Gastrocnemius medialis (tissue), 4 donors: ENCODE measurements around the gene INAFM2.

Source experiments
- CTCF ChIP-seq, 5 experiments: fragments of 450-650 bp in 3 of 5; fragments of 200-600 bp in 2 of 5; sonication (generic) in 2 of 5; IDR thresholded peaks in 4 of 5; conservative IDR thresholded peaks in 1 of 5; 1 replicate in 4 of 5; 2 replicates in 1 of 5; pipeline ENCODE4 v1.5.1; 2016 to 2019; ENCODE audit warnings: antibody characterized with exemption in 5 of 5, mild to moderate bottlenecking in 3 of 5, moderate library complexity in 3 of 5
- POLR2A ChIP-seq, 2 donors: fragments of 450-650 bp; IDR thresholded peaks; one replicate each; pipeline ENCODE4 v1.6.1; 2017; ENCODE audit warnings: antibody characterized with exemption in 2 of 2, mild to moderate bottlenecking in 2 of 2, moderate library complexity in 2 of 2

GRCh38 chr15:40327457-40327856 lies 4.0 kb downstream of the INAFM2 start:
- no peak for TF ChIP-seq CTCF (IDR thresholded peaks at IDR 0.05 in 4 of 5, conservative IDR thresholded peaks at IDR 0.05 in 1 of 5)
- no peak for TF ChIP-seq POLR2A (IDR thresholded peaks at IDR 0.05)
